ENCODE results near the gene ZC3H10. TPM values are rescaled to one million over a fixed set of nuclear protein-coding genes. Genes with fewer than 3 reads are reported as not detected.

ZC3H10 gene
- total and polyA plus RNA-seq, 2 of the 13 experiments (the other 11 are each of a cell fraction or from before 2014, with no cell fraction given) = 0.70 to 2.3 TPM

GRCh38 chr12:56116267-56117081, 1.6 kb upstream of the ZC3H10 start, which contains the start of gene RPL41 (continued):
- TF ChIP-seq ZNF800 (CRISPR knock-in tag; IDR thresholded peaks at IDR 0.05) (peak; percentile 67; the same call in 1 of the 2 replicates), ZNF317 (CRISPR knock-in tag; IDR thresholded peaks at IDR 0.05) (peak; percentile 81), ZNF557 (CRISPR knock-in tag; IDR thresholded peaks at IDR 0.05) (0 out of 2 replicates have a peak, but pooled peaks have one; percentile 58), RFXAP (CRISPR knock-in tag; IDR thresholded peaks at IDR 0.05; ENCODE audit: borderline replicate concordance) (peak; percentile 74; the same call in 1 of the 2 replicates), TSC22D2 (CRISPR knock-in tag; IDR thresholded peaks at IDR 0.05; ENCODE audit: borderline replicate concordance) (peak; percentile 83; the same call in 1 of the 2 replicates), ZNF34 (CRISPR knock-in tag; IDR thresholded peaks at IDR 0.05; ENCODE audit: borderline replicate concordance) (peak; percentile 93; the same call in 1 of the 2 replicates), CBFB (CRISPR knock-in tag; IDR thresholded peaks at IDR 0.05) (peak; percentile 52; the same call in 1 of the 2 replicates), ZNF678 (CRISPR knock-in tag; IDR thresholded peaks at IDR 0.05) (peak; percentile 88; the same call in 1 of the 2 replicates), REXO4 (CRISPR knock-in tag; IDR thresholded peaks at IDR 0.05; ENCODE audit: borderline replicate concordance) (no peak), RXRA (CRISPR knock-in tag; IDR thresholded peaks at IDR 0.05) (0 out of 2 replicates have a peak, but pooled peaks have one; percentile 44), ZMYM3 (CRISPR knock-in tag; IDR thresholded peaks at IDR 0.05) (0 out of 2 replicates have a peak, but pooled peaks have one; percentile 14), NCOA2 (CRISPR knock-in tag; IDR thresholded peaks at IDR 0.05) (peak; percentile 68), ARNTL (CRISPR knock-in tag; IDR thresholded peaks at IDR 0.05) (peak; percentile 53; the same call in 1 of the 2 replicates), ZNF615 (CRISPR knock-in tag; IDR thresholded peaks at IDR 0.05; ENCODE audit: borderline replicate concordance) (no peak), GATA4 (IDR thresholded peaks at IDR 0.05; ENCODE audit: borderline replicate concordance, low read depth) (peak; percentile 77; the same call in 1 of the 2 replicates), PBX3 (CRISPR knock-in tag; IDR thresholded peaks at IDR 0.05; ENCODE audit: borderline replicate concordance) (no peak), SCMH1 (CRISPR knock-in tag; IDR thresholded peaks at IDR 0.05; ENCODE audit: borderline replicate concordance) (no peak), ZNF878 (CRISPR knock-in tag; IDR thresholded peaks at IDR 0.05) (peak; percentile 6; the same call in 1 of the 2 replicates), ZNF362 (CRISPR knock-in tag; IDR thresholded peaks at IDR 0.05; ENCODE audit: borderline replicate concordance) (peak; percentile 78; the same call in 1 of the 2 replicates), ZHX1 (CRISPR knock-in tag; IDR thresholded peaks at IDR 0.05; ENCODE audit: low read depth) (0 out of 2 replicates have a peak, but pooled peaks have one; percentile 67)

Data from HepG2 (cell line).